ENCODE measurements around the gene DCANP1.

Gene DCANP1

DNA sequence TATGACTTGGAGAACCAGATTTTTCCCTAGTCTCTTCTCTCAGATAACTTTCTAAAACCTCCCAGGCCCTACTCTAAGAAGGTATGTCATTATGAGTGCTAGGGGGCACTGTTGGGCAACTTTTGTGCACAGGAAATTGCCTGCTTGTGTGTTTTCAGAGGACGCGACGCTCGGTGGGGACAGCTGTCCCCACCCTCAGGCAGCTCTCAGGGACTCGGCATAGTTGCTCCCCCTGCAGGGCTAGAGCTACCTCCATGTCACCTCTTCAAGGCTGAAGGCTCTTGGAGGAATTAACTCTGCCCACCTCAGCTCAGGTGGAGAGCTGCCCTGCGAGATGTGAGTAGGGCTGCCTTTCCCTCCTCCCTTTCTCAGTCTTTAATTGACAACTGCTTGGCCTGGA, 15.2 kb upstream of the DCANP1 start:
- no peaks in the 10 kb centered on the region for H3K4me1 ChIP-seq (ENCODE audit: insufficient read depth, poor library complexity, severe bottlenecking)
- ATAC-seq (ENCODE audit: low read depth) (peak; percentile 45; the same call in 2 of the 3 replicates), DNase-seq (ENCODE audit: low spot score) (peak; percentile 47)
- no peaks in the 10 kb centered on the region for H3K9me3 ChIP-seq (ENCODE audit: severe bottlenecking)
- H3K36me3 ChIP-seq (ENCODE audit: low read depth): no peaks in the 10 kb centered on the region
- H3K27me3 ChIP-seq (ENCODE audit: insufficient read depth, poor library complexity, severe bottlenecking): no peaks in the 10 kb centered on the region
- TF ChIP-seq, protein P1, sequence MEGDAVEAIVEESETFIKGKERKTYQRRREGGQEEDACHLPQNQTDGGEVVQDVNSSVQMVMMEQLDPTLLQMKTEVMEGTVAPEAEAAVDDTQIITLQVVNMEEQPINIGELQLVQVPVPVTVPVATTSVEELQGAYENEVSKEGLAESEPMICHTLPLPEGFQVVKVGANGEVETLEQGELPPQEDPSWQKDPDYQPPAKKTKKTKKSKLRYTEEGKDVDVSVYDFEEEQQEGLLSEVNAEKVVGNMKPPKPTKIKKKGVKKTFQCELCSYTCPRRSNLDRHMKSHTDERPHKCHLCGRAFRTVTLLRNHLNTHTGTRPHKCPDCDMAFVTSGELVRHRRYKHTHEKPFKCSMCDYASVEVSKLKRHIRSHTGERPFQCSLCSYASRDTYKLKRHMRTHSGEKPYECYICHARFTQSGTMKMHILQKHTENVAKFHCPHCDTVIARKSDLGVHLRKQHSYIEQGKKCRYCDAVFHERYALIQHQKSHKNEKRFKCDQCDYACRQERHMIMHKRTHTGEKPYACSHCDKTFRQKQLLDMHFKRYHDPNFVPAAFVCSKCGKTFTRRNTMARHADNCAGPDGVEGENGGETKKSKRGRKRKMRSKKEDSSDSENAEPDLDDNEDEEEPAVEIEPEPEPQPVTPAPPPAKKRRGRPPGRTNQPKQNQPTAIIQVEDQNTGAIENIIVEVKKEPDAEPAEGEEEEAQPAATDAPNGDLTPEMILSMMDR (IDR thresholded peaks at IDR 0.05; ENCODE audit: poor library complexity, severe bottlenecking): peak; percentile 78
- H3K27ac ChIP-seq (ENCODE audit: poor library complexity, severe bottlenecking): no peak overlapping the region
- no peak overlapping the region for H3K4me3 ChIP-seq (ENCODE audit: severe bottlenecking)

DNA sequence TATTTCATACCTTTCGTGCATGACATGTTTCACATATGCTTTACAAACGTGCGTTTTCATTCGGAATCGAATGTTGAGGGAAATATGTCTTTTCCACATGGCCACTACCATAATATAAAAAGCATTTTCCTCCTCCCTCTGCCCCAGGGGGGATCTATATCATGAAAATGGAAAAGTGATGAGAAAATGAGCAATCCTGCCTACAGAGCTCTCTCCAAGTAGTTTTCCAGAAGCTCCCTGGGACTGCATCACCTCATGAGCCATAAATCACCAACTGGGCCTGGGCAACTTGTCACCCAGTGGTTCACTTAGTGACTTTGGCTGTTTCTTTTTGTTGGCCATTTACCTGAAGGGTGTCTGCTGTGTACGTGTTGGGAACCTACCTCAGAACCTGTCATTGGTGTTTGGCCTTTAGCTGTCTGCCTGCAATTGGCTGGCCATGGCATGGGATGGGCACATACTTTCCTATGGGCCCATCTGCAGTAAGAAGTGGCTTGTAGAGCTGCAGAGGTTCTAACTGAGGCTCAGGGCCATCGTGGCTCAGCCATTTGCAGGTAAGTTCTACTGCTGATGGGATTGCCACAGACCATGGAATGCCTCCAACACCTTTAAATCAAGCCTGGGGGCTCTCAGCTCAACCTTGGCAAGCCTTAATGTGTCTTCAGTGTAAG, 14.5 kb upstream of the DCANP1 start:
- ATAC-seq (ENCODE audit: low read depth) (no peak), DNase-seq (ENCODE audit: low spot score) (peak; percentile 29)
- Histone ChIP-seq H3K9me3 (ENCODE audit: severe bottlenecking) (no peaks in the 10 kb centered on the region), H3K4me3 (ENCODE audit: severe bottlenecking) (no peak overlapping the region), H3K27ac (ENCODE audit: poor library complexity, severe bottlenecking) (no peak overlapping the region), H3K27me3 (ENCODE audit: insufficient read depth, poor library complexity, severe bottlenecking) (no peaks in the 10 kb centered on the region), H3K36me3 (ENCODE audit: low read depth) (no peaks in the 10 kb centered on the region), H3K4me1 (ENCODE audit: insufficient read depth, poor library complexity, severe bottlenecking) (no peaks in the 10 kb centered on the region)
- TF ChIP-seq, protein P1 (IDR thresholded peaks at IDR 0.05; ENCODE audit: poor library complexity, severe bottlenecking): no peak

DNA sequence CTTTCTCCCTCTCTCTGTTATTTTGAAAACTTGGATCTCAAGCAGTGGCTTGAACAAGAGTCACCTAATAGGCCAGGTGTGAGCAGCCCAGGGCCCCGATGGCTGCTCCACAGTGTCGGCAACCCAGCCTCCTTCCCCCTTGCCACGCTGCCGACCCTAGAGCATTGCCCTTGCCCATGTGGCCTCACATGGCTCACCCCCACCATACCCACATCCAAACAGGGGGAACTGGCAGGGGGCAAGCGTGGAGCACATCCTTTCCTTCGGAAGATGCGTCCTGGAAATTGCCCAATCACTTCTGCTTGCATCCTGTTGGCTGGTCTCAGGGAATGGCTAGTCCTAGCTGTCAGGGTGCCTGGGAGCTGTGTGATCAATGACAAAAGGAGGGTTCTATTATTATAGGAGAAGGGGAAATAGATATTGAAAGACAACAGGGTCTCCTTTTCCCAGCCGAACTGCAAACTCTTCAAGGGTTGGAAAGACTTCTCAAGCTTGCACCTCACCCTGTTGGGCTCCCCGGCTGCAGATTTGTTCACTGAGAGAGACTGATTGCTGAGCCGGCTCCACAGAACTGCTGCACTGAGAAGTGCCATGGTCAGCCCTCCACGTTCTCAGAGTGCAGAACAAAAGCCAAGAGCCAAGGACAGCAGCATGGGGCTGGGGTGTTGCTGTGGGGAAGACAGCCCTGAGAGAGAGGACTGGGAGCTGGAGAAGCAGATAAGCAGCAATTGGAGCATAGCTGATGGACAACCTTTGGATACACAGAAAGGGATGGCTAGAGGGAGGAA, 13.3 kb upstream of the DCANP1 start:
- Histone ChIP-seq H3K27me3 (ENCODE audit: insufficient read depth, poor library complexity, severe bottlenecking) (no peaks in the 10 kb centered on the region), H3K36me3 (ENCODE audit: low read depth) (no peaks in the 10 kb centered on the region), H3K27ac (ENCODE audit: poor library complexity, severe bottlenecking) (no peak overlapping the region), H3K9me3 (ENCODE audit: severe bottlenecking) (no peaks in the 10 kb centered on the region), H3K4me3 (ENCODE audit: severe bottlenecking) (no peak overlapping the region), H3K4me1 (ENCODE audit: insufficient read depth, poor library complexity, severe bottlenecking) (peaks cover 9% of the 10 kb centered on the region)
- DNase-seq (ENCODE audit: low spot score): peak; percentile 62
- TF ChIP-seq, protein P1 (IDR thresholded peaks at IDR 0.05; ENCODE audit: poor library complexity, severe bottlenecking): no peak
- ATAC-seq (ENCODE audit: low read depth): no peak

DNA sequence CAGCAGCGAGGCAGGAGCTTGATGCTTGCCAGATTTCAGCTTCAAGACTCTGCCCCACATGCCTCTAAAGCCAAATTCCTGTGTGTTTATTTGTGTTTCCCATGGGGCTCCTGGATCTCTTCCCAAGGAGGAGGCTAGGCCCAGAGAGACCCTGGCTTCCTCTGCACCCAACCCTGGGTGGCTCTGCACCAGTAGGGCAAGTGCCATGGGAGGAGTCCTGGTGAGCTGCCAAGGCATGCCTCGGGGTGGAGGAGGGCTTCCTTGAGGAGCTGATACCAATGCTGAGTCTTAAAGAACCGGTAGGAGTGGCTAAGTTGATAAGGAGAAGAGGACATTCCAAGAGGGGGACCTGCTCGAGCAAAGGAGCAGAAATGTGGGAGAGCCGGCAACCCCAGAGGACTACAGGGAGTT, 11.8 kb upstream of the DCANP1 start:
- no peaks in the 10 kb centered on the region for H3K9me3 ChIP-seq (ENCODE audit: severe bottlenecking)
- TF ChIP-seq, protein P1 (IDR thresholded peaks at IDR 0.05; ENCODE audit: poor library complexity, severe bottlenecking): no peak
- H3K4me3 ChIP-seq (ENCODE audit: severe bottlenecking): no peak overlapping the region
- H3K27me3 ChIP-seq (ENCODE audit: insufficient read depth, poor library complexity, severe bottlenecking): no peaks in the 10 kb centered on the region
- ATAC-seq (ENCODE audit: low read depth) (peak; percentile 15; the same call in 1 of the 3 replicates), DNase-seq (ENCODE audit: low spot score) (peak; percentile 64)
- H3K4me1 ChIP-seq (ENCODE audit: insufficient read depth, poor library complexity, severe bottlenecking): peaks cover 9% of the 10 kb centered on the region
- no peak overlapping the region for H3K27ac ChIP-seq (ENCODE audit: poor library complexity, severe bottlenecking)
- no peaks in the 10 kb centered on the region for H3K36me3 ChIP-seq (ENCODE audit: low read depth)
